Activated T-cell treated with anti-CD3 and anti-CD28 coated beads, Interleukin-2, amount 50 U/mL, for 72 hours (primary cell): ENCODE measurements around the gene FRMD6. TPM values are rescaled to one million over a fixed set of nuclear protein-coding genes. Genes with fewer than 3 reads are reported as not detected.
A peak's percentile ranks its signal among the peaks of the same experiment; 100 is the strongest.

ENCODE experiments used
- ATAC-seq, 2 donors: fragments of 150-1000 bp; cut with Tn5 transposase; replicated peaks in 1 of 2; 2 replicates each; pipeline ENCODE4 v1.10.0; 2021; ENCODE audit warnings: moderate library complexity in 2 of 2, mild to moderate bottlenecking in 1 of 2
- DNase-seq, 2 donors: peaks; one replicate each; pipeline ENCODE4 v3.0.0; 2021 to 2022; ENCODE audit warnings: mixed read lengths in 1 of 2
- H3K27ac Mint-ChIP-seq: one replicate; pipeline ENCODE4 v1.8.0; 2022; ENCODE audit warnings: mild to moderate bottlenecking, moderate library complexity, mixed read lengths
- H3K27me3 Mint-ChIP-seq: one replicate; pipeline ENCODE4 v1.8.0; 2022; ENCODE audit warnings: low read depth, mixed read lengths
- H3K36me3 Mint-ChIP-seq, 2 donors: one replicate each; pipeline ENCODE4 v1.8.0; 2022; ENCODE audit warnings: mixed read lengths in 2 of 2, mild to moderate bottlenecking in 1 of 2; ENCODE audit not compliant: insufficient read depth in 2 of 2
- H3K4me1 Mint-ChIP-seq: one replicate; pipeline ENCODE4 v1.8.0; 2022; ENCODE audit warnings: low read depth, mixed read lengths
- H3K4me3 Mint-ChIP-seq, 2 donors: one replicate each; pipeline ENCODE4 v1.8.0; 2022; ENCODE audit warnings: mild to moderate bottlenecking in 2 of 2, mixed read lengths in 2 of 2, moderate library complexity in 2 of 2
- H3K9me3 Mint-ChIP-seq, 2 donors: one replicate each; pipeline ENCODE4 v1.8.0; 2022; ENCODE audit warnings: mixed read lengths in 2 of 2
- total RNA-seq, 2 donors: library from RNA; stranded (reverse); gene quantifications; one replicate each; pipeline ENCODE4 v1.2.3, GENCODE V29; 2022

FRMD6 gene
- total RNA-seq, 2 donors from 2014 or later, result 6.5 to 7.7 TPM

DNA sequence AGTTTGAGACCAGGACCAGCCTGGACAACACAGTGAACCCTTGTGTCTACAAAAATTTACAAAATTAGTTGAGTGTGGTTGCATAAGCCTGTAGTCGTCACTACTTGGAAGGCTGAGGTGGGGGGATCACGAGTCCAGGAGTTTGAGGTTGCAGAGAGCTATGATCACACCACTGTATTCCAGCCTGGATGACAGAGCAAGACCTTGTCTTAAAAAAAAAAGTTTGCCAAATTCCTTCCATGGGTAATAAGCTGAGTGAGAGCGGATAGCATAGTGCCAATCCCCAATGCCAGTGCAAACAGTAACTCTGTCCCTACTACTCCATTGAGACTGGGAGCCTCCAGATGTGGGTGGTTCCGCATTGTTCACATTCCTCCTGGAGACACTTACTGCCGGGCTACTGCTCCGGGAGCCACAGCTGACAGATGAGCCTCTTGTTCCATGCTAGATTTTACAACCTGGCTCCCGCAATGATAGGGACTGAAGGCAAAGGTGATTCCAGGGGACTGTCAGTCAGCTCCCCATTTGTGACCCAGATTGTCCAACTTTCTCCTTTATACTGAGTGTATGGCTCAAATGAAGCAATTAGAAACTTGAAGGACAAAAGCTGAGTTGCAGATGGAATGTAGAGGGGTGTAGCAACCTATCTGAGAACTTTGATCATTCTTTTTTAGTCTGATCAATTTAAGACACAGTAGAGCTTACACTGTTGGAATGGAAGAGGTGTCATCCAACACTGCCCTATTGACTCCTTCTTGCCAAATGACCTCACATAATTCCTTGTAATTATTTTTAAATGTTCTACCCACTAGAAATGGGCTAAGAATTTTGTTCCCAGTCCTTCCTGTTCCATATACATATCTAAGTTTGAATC, 13.4 kb upstream of the FRMD6 start:
- no peak for ATAC-seq
- Mint-ChIP-seq H3K9me3 (no peaks in the 10 kb centered on the region), H3K27ac (no peak overlapping the region), H3K4me1 (no peaks in the 10 kb centered on the region), H3K4me3 (no peak overlapping the region), H3K27me3 (peaks cover 10% of the 10 kb centered on the region), H3K36me3 (no peaks in the 10 kb centered on the region)
- no peak for DNase-seq

DNA sequence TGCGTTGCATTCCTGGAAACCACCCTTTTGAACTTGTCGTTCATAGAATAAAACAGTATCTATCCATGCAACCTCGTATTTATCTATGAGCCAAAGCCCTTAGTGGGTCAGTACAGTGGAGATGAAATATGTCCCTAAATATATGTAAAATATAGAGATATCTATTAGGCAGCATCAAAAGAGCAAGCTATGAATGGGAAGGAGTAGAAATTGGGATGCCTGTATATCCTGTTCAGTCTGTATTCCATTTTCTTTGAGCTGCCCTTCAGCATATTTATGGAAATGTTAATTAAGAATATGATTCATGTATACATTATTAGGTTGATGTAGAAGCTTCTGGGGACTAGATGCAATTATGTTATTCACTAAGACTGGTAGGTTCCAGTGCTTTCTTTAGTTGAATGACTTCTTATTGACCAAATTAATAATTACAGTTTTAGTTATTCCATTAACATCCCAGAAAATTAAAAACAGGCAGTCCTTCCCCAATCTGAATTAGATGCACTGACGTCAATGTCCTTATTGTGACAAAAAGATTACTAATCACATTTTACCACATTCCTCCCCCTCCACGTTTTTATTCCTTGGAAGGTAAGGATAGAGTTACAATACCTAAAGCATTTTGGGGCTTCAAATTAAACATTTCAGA, 11.9 kb upstream of the FRMD6 start:
- DNase-seq (no peak), ATAC-seq (no peak)
- H3K4me1 Mint-ChIP-seq, result no peaks in the 10 kb centered on the region
- no peak overlapping the region for H3K27ac Mint-ChIP-seq
- peaks cover 10% of the 10 kb centered on the region for H3K27me3 Mint-ChIP-seq
- no peaks in the 10 kb centered on the region for H3K9me3 Mint-ChIP-seq
- H3K4me3 Mint-ChIP-seq, result no peak overlapping the region
- H3K36me3 Mint-ChIP-seq, result no peaks in the 10 kb centered on the region

DNA sequence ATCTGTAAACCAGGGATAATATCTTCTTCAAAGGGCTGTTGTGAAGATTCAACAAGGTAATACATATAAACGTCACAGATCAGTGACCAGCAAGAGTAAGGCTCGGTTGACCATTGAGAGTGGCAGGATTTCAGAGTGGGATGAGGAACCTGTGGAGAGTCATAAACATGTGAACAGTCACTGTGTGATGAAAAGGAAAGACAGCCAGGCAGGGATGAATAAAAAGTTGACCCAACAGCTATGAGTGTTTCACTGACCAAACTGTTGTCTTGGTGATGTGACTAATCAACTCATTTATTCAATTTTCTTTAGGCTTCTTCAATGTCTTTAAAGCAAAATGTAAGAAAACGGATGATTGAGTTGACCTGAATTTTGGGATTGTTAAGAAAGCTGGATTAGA, 8.6 kb upstream of the FRMD6 start:
- Mint-ChIP-seq H3K4me1 (peaks cover under 1% of the 10 kb centered on the region), H3K4me3 (no peak overlapping the region), H3K27me3 (peaks cover 4% of the 10 kb centered on the region), H3K27ac (no peak overlapping the region), H3K9me3 (no peaks in the 10 kb centered on the region), H3K36me3 (no peaks in the 10 kb centered on the region)
- DNase-seq, result no peak
- no peak for ATAC-seq

DNA sequence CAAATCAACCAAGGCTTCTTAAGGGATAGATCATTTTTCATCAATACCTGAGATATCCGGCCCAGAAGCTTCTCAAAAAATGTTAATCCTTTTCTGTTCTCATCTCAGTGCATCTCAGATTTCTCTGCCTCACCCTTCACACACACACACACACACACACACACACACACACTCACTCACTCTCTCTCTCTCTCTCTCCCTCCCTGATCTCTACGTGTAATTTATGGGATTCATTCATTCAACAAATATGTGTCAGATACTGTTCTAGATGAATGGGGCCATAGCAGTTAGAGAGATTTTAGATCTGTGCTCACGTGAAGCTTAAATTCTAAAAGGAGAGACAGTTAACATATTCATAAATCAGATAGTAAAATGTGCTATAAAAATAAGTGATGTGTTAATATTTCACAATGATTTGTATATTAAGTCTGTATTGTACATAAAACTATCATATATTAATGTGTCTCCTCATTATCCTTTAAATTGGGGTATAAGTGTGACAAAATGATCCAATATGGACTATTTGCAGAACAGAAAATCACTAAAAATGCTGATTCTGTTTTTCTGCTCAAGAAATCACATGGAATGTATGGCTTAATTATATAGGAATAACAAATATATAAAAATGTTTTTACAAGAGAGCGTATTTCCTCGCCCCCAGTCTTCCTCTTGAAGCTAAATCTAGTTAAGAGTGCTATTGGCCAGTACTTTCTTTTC, 7.3 kb upstream of the FRMD6 start:
- ATAC-seq (no peak), DNase-seq (no peak)
- H3K9me3 Mint-ChIP-seq, result no peaks in the 10 kb centered on the region
- no peak overlapping the region for H3K27ac Mint-ChIP-seq
- H3K4me1 Mint-ChIP-seq, result peaks cover 7% of the 10 kb centered on the region
- H3K4me3 Mint-ChIP-seq, result no peak overlapping the region
- H3K36me3 Mint-ChIP-seq, result no peaks in the 10 kb centered on the region
- H3K27me3 Mint-ChIP-seq, result peaks cover 4% of the 10 kb centered on the region

DNA sequence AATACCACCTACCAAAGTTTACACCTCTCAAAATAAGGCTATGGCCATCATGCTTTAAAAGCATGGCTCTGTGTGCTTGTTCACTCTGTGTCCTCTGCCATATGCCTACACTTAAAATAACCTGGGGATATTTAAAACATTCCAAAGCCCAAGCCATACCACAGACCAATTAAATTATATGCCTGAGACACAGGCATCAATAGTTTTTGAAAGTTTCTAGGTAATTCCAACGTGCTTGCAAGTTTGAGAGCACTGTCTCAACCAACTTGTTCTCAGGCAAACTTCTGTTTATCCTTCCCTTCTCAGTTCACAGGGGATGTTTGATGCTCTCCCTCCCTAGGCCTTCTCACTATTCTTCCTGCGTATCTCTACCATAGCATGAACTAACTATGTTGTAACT, 3.4 kb upstream of the FRMD6 start:
- Mint-ChIP-seq H3K4me3 (no peak overlapping the region), H3K27ac (no peak overlapping the region), H3K36me3 (no peaks in the 10 kb centered on the region), H3K4me1 (peaks cover 21% of the 10 kb centered on the region), H3K9me3 (no peaks in the 10 kb centered on the region), H3K27me3 (no peaks in the 10 kb centered on the region)
- DNase-seq, result no peak
- no peak for ATAC-seq

DNA sequence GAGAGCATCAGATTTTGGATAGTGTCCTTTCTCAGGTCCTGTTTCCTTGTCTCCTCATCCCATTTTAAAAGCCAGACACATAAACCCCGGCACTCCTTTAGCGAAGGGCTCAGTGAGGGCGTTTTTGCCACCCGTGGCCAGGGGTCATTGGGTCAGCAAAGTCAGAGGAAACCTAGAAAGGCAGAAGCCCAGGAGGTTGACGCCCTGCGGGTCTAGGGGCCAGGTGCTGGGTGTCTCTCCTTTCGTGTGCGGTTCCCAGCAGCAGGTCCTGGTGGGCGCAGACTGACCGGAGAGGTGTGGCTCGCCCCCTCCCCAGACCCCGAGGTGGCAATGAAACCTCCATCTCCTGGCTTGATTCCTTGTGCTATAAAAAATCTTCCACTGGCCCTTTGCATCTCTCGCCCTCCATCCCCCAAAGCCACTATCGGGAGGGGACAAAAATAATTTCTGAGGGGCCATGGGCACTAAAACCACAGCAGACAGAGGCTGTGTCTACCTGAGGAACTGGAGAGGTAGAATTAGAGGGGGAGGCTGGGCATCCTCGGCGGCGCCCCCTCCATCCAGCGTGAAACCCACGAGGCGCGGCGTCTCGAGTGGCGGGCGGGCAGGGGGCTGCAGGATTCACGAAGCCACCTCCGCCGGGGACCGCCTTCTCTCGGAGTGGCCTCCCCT, 858 bp upstream of the FRMD6 start:
- Mint-ChIP-seq H3K27ac (no peak overlapping the region), H3K9me3 (no peaks in the 10 kb centered on the region), H3K27me3 (no peaks in the 10 kb centered on the region), H3K4me1 (peaks cover 33% of the 10 kb centered on the region), H3K4me3 (peak overlapping the region; percentile 85 to 89), H3K36me3 (no peaks in the 10 kb centered on the region)
- DNase-seq (no peak), ATAC-seq (no peak)

DNA sequence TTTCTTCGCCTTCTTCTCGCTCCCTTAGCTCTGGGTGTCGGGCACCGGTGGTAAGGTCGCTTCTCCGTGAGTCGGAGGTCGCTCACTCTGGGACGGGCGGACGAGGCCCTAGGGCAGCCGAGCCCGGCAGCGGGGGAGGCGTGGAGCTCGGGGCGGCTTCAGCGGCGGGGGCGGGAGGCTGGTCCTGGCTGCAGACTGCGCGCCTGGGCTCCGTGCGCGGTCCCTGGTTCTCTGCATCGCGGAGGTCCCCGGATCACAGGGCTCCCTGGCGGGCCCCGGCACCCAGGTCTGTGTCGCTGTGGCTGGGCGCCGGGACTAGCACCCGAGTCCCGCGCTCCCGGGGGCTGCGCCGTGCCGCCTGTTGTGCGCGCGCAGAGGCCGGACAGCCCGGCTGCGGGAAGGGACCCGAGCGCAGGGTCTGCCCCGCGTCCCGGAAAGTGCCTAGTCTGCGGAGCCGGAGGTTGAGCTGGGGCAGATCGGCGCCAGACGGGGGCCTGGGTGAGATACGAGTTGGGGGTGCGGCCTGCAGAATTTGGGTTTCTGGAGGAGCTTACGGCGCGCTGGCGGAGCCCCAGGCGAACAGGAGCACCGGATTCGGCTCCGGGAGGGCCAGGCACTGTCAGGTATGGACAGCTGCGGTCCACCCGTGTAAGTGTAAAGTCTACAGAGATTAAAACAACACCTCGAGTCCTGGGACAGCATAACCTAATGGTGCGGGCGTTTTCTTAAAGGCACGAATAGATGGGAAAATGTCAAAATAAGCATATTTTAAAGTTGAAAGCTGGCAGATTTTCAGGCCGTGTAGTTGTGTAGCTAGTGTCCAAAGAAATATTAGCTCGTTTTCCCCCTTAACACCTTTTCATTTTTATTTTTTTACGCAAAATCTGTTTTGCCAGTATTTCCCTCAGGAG, 713 bp downstream of the FRMD6 start:
- Mint-ChIP-seq H3K36me3 (no peaks in the 10 kb centered on the region), H3K4me3 (peak overlapping the region; percentile 89 to 94), H3K27ac (peak overlapping the region; percentile 65), H3K27me3 (no peaks in the 10 kb centered on the region), H3K4me1 (peaks cover 33% of the 10 kb centered on the region), H3K9me3 (no peaks in the 10 kb centered on the region)
- DNase-seq (peak in 1 of 2 donors; percentile 54), ATAC-seq (peak; percentile 59 to 63)

DNA sequence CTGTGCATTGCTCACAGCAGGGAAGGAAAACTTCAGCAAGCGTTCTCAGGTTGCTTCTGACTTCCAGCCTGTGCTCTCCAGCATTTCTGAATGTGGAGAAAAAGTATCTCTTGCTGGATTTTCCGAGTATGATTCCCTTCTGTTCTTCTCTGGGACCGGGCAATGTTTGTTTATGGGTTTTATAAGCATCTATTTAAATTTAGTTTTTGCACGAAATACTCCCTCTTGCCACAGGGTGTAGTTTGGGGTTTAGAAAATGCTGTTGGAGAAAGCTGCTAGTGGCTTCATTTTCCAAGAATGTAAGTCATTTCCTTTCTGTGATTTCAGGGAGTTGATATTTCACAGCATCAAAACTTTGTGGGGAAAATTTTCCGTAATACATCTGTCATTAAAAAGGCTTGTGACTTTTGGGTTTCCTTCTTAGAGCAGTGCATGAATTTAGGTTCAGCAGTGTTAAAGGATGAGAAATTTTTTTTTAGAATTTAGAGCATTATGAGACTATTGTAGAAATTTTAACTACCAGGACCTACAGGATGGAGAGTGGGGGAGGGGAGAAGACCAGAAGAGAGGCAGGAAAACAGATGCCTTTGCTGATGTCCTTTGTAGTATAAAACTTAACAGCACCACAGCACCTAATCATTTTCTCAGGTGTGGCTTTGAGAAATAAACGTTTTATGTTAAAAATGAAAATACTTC, 1.5 kb downstream of the FRMD6 start:
- no peak for DNase-seq
- H3K4me1 Mint-ChIP-seq, result peaks cover 36% of the 10 kb centered on the region
- no peaks in the 10 kb centered on the region for H3K36me3 Mint-ChIP-seq
- H3K27ac Mint-ChIP-seq, result peak overlapping the region; percentile 65
- H3K27me3 Mint-ChIP-seq, result no peaks in the 10 kb centered on the region
- no peaks in the 10 kb centered on the region for H3K9me3 Mint-ChIP-seq
- ATAC-seq, result no peak
- H3K4me3 Mint-ChIP-seq, result peak overlapping the region; percentile 89 to 94

DNA sequence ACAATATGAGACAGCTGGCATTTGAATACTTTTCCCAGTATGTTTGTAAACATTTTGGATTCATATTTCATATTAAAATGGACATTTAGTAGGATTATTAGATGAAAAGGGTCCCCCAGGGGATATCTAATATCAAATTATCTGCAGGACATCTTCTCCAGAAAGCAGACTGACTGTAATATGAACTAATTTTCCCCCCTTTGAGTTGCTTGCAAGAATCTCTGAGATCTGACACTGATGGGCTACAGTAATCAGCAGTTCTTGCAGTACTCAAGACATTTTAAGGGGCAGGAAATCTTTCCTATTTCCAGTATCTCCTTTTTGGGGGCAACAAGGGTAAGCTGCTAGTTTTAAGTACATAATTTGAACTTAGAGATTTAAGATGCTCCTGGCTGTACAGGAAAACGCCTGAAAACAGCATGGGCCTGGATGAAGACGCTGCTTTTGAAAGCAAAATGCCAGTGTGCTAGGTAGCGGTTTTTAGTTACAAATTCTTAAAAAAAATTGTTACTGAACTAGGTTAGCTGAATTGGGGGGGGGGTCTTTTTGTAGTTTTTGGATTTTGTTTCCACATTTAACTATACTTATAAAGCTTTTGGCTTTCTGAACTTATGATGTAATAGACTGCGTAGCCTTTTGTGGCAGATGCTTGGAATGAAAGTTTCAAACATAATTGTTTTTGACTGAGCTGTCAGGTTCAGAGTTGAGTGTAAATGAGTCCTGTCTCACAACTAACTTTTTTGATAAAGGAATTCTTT, 2.2 kb downstream of the FRMD6 start:
- Mint-ChIP-seq H3K9me3 (no peaks in the 10 kb centered on the region), H3K4me1 (peaks cover 35% of the 10 kb centered on the region), H3K4me3 (peak overlapping the region; percentile 89 to 94), H3K27me3 (no peaks in the 10 kb centered on the region), H3K27ac (no peak overlapping the region), H3K36me3 (no peaks in the 10 kb centered on the region)
- DNase-seq (no peak), ATAC-seq (no peak)

DNA sequence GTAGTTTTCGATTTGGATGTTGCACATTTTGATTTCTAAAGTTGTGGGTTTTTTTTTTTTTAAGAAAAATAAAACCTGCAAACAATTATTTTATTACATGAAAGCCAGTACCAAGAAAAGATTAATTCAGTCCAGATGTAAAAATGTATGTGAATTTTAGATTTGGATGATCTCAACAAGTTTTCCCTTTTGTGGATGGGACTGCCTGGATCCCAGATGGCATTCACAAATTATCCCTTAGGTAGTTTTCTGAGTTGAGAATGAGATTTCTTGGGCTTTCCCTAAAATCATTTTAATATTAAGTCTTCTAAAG, 2.8 kb downstream of the FRMD6 start:
- Mint-ChIP-seq H3K27me3 (no peaks in the 10 kb centered on the region), H3K4me1 (peaks cover 35% of the 10 kb centered on the region), H3K9me3 (no peaks in the 10 kb centered on the region), H3K36me3 (no peaks in the 10 kb centered on the region), H3K4me3 (no peak overlapping the region), H3K27ac (no peak overlapping the region)
- DNase-seq (no peak), ATAC-seq (no peak)

DNA sequence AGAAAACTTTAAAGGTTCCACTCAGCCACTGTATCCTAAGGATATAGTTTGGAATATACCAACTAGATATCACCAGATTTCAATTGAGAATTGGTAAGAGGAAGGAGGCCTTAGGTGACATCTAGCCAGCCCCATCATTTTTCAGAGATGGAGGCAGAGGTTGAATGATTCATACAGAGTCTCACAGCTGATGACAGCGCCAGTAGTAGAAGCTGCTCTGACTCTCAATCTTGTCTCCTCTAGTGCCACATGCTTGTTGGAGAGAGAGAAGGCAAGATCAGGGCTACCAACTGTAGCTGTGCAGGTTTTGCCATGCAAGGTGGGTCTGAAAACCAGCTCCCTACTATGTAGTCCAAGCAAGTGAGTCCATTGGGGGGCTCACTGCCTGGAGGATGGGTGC, 6.1 kb downstream of the FRMD6 start:
- DNase-seq, result peak in 1 of 2 donors; percentile 22
- Mint-ChIP-seq H3K27me3 (no peaks in the 10 kb centered on the region), H3K4me3 (no peak overlapping the region), H3K4me1 (peaks cover 25% of the 10 kb centered on the region), H3K9me3 (no peaks in the 10 kb centered on the region), H3K36me3 (peaks cover 2% of the 10 kb centered on the region in 2 donors), H3K27ac (no peak overlapping the region)
- peak; percentile 76 to 93 for ATAC-seq
